Right lobe of liver (tissue), 4 donors: ENCODE data around the gene PRADC1.

Experiments used
- POLR2A ChIP-seq: fragments of 450-650 bp; IDR thresholded peaks from one replicate; pipeline ENCODE4 v1.6.1; 2017; ENCODE audit warnings: antibody characterized with exemption, mild to moderate bottlenecking
- TF ChIP-seq, protein P1 (sequence below), 4 donors: fragments of 200-600 bp in 3 of 4; fragments of 450-650 bp in 1 of 4; IDR thresholded peaks; one replicate each; pipeline versions ENCODE4 v1.5.1 to v1.8.0; 2016 to 2022; ENCODE audit warnings: antibody characterized with exemption in 4 of 4, mild to moderate bottlenecking in 2 of 4
- donor health status: DM: no; HTN: no; CAD: no.
- donor health status: DM: no; HTN: no; CAD: no.
- donor health status: DM: no; HTN: yes; CAD: no.

DNA sequence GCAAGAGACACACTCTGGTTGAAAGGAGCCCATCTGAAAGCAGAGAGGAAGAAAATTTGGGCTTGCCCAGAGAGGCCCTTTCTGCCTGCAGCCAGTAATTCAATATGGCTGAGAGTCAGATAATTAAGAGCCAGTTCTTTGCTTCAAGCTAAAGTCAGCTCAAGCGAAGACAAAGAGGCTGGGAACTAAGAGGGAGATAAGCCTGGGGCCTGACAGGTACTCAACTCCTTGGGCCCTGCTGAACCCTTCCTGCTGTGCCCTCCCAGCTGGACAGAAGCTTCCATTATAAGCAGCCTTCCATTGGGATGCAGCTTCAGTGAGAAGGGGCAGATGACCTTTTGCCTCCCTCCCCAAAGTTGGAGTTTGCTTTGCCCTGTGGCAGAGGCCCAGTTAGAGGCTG is 39.2 kb upstream of the PRADC1 start:
- TF ChIP-seq, protein P1, sequence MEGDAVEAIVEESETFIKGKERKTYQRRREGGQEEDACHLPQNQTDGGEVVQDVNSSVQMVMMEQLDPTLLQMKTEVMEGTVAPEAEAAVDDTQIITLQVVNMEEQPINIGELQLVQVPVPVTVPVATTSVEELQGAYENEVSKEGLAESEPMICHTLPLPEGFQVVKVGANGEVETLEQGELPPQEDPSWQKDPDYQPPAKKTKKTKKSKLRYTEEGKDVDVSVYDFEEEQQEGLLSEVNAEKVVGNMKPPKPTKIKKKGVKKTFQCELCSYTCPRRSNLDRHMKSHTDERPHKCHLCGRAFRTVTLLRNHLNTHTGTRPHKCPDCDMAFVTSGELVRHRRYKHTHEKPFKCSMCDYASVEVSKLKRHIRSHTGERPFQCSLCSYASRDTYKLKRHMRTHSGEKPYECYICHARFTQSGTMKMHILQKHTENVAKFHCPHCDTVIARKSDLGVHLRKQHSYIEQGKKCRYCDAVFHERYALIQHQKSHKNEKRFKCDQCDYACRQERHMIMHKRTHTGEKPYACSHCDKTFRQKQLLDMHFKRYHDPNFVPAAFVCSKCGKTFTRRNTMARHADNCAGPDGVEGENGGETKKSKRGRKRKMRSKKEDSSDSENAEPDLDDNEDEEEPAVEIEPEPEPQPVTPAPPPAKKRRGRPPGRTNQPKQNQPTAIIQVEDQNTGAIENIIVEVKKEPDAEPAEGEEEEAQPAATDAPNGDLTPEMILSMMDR (IDR thresholded peaks at IDR 0.05) = no peak
- TF ChIP-seq POLR2A = no peak
